Skin of body (tissue), 2 donors: ENCODE measurements around the gene OMA1. TPM values are rescaled to one million over a fixed set of nuclear protein-coding genes. Genes with fewer than 3 reads are reported as not detected.

Source experiments
- DNase-seq: peaks from one replicate; lab custom pipeline; 2025; lab: John Stamatoyannopoulos, UW
- total RNA-seq: library from RNA; depleted of rRNA; stranded (reverse); fragments of >200 nt; gene quantifications from one replicate; pipeline ENCODE4 v1.2.3, GENCODE V29; 2014

OMA1 gene
- total RNA-seq, 1 donor from 2014 or later: 39.4 TPM

DNA sequence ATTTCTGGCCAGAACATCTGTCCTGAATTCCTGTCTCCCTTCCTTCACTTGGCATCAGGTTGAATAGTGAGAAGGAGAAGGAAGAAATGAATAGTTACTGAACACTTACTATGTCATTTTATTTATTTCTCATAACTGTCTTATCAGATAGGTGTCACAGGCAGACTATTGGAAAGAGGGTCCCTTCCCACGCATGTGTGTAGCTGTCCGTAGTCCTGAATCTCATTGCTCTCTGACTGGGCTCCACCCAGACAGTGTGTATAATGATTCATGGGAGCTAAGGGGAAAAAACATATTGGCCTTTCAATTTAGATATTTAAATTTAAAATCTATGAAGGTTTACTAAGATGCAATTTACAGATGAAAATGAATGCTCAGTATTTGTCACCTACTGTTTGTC lies 86.1 kb downstream of the OMA1 start:
- no peak for DNase-seq

DNA sequence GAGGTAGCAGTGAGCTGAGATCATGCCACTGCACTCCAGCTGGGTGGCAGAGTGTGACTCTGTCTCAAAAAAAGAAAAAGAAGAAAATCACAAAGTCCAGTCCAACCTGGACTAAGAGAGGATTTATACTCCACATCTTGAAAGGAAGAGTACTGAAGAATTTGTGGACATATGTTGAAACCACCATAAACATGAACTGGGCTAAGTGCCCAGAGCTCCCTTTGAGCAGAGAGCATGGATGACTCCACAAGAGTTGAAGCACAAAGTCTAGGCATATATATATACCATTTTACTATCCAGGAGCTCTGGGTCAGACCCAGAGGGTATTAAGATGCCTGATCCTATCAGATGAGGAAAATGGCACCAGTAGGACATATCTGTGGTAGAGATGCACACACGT lies 86.6 kb downstream of the OMA1 start:
- no peak for DNase-seq

DNA sequence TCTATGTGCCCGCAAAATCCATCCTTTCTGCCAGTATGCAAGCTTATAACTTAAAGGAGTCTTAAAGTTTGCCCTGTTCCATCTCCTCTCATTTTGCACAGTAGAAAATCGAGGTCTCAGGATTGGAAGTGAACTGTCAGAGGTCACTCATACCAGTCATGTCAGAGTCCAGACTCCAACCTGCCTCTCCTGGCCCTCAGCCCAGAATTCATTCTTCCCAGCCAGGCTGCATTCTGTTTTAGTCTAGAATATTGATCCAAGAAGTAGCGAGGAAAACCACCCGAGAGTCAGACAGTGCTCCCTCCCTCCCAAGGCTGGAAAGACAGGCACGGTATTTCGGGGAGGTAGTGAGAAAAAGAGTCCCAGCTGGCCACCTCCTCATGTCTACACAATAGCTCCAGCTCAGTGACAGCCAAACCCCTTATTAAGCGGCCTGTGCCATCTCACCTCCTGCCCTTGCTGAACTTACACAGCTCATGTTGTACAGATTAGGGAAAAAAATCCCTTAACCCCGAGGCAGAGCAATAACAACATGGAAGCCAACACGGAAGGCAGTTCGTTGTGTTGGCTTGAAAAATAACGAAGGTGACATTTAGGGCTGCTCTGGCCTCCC lies 89.4 kb downstream of the OMA1 start:
- DNase-seq: no peak

DNA sequence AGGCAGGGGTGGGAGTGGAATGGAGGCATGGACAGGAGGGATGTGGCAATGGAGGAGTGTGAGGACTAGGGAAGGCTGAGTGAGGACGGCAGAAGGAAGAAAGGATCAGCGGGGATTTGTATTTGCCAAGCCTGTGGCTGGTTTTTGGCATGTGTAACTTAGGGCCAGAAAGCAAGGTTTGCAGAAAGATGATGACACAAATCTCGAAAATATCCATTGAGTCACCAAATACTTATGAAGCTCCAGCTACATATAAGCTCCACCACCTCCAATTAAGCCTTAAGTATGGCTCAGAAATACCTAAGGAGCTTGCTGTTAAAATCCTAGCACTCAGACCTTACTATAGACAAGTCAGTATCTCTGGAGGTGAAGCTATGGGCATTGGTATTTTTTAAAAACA lies 90.1 kb downstream of the OMA1 start:
- DNase-seq: no peak

DNA sequence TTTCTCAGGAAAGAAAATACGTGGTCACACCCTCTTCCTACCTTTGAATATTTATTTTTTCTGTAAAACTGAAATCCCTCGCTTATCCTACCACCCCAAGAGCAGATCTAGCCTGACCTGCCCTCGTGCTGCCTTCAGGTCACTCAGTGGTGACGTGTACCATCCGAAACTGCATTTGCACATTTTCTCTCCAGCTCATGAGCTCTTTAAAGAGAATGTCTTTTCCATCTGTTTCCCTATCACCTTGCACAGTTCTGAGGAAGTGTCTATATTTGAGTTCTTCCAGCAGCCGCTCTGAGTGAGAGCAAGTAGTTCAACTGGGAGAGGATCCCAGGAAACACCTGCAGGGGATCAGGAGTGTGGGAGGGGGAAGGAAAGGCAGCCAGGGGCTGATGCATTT lies 91.7 kb downstream of the OMA1 start:
- DNase-seq: no peak

DNA sequence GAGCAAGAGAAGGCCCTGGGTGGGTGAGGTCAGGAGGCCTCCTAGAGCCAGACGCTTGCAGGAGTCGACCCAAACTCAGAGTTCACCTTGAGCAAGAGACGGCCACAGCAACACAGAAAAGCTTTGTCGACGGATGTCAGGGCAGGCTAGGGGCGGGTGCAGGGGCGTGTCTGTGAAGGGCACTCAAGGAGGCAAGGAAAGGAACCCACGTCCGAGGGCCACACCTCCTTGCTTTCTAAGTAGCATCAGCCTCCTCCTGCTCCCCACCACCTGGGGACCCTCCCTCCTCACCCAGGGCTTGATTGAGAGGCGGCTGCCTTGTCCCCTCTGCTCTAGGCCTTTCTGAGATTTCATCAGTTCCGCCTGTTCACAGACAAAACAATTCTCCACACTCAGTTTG lies 92.1 kb downstream of the OMA1 start:
- DNase-seq: no peak

DNA sequence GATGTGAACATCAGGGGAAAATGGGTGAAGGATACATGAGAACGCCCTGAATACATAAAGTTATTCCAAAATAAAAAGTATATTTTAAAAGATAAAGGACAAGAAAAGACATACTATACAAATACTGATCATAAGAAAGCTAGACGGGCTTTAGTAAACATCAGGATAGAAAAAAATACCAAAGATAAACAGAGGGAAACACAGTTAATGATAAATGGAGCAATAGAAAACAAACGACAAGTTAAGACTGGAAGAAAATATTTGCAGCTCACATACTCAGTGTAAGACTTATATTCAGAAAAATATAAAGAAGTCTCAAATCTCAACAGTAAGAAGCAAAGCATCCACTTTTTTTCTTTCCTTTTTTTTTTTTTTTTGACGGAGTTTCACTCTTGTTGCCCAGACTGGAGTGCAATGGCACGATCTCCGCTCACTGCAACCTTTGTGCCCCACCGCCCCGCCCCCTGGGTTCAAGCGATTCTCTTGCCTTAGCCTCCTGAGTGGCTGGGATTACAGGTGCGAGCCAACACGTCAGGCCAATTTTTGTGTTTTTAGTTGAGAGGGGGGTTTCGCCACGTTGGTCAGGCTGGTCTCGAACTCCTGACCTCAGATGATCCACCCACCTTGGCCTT lies 94.8 kb downstream of the OMA1 start:
- no peak for DNase-seq

DNA sequence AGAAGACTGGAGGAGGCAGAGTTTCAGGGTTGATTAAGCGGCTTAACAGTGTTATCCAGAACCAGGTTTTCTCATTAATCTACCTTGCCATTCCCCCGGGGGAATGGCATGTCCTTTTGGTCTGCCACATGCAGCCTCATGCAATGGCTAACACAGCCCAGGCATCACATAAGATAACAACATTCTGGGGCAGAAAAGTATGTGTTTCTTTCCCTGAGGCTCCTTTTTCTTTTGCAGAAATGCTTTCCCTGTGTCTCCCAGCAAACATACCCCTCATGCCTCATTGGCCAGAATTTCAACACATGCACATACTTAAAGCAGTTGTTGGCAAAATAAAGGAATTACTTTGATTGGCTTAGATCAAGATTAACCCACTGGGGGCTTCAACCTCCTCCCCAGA lies 98.6 kb downstream of the OMA1 start:
- DNase-seq: no peak

DNA sequence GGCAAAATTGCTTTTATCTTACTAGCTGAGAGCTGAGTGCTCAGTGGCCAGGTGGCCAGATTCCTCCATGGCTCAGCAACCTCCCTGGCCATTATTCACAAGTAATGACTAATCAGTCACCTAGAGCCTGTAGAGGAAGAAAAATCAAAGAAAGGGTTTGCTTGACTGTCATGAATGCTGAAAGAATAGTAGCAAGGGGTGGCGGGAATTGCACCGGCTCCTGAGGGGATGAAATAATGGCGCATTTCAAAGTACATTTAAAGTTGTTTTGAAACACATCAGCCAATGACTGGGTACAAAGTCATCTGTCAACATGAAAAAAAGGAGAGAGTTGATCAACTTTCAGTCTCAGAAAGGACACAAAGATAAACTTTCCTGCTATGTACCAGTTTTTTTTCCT lies 99.5 kb downstream of the OMA1 start:
- DNase-seq: no peak

DNA sequence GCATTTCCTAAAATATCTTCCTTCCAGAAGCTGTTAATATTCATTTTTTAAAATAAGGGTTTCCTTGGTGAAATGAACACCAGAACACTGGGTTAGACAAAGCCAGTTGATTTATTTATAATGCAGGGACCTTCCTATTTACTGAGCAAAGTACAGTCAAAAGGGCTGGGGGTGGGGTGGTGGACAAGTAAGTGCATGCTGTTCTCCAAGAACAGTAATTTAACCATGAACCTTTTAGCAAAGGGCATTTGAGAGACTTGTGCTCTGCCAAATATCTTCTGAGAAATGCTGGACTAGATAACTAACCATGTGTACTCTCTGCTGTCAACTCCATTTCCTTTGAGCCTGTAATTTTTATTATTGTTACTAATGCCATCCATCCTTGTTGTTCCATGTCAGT lies 100.2 kb downstream of the OMA1 start:
- DNase-seq: no peak

DNA sequence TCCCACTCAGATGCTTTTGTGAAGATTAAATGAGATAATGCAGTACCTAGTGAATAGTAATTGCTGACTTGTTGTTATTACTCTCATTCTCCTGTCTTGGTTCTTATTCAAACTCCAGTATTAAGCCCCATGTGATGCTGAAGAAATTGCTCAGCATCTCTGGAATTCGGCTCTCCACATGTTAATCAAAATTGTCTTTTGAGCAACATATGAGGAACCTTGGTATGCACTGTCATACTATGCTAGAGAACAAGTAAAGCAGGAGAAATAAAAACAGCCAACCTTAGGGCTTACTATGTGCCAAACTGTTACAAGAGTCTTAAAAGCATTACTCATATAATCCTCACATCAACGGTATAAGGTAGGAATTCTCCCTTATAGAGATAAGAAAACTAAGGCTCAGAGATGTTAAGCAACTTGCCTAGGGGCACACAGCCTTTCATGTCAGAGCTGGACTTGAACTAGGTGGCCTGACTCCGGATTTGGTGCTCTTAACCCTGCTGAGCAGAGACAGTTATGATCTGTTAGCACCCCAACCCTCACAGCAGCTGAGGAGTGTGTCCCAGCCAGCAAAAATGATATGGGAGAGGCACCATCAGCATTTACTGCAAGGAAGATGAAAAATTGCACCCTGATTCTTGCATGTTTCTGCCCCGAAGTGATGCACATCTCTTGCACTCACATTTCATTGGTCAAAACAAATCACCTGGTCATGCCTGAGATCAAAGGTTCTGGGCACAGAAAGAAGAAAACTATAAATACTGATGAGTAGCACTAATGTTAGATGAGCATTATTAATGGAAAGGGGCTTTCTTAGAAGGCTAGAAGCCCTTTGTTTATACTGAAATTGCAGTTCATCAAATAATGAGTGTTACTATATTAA lies 102.3 kb downstream of the OMA1 start:
- no peak for DNase-seq

DNA sequence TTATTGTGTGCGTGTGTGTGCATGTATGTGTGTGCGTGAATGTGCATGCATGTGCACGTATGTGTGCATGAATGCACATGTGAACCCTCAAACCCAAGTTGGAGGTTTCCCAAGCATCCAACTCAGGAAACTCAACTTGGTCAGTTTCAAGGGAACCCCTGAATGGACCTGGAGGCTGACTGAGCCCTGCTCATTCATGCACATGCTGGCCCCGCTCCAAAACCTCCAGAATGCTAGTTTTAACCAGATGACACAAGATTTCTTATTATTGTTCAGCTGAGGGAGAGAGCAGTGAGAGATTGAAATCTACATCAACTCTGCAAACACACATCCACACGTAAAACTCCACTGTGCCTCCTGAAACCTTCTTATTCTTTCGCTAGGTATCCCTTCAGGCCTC lies 104.4 kb downstream of the OMA1 start:
- peak; percentile 13 for DNase-seq

DNA sequence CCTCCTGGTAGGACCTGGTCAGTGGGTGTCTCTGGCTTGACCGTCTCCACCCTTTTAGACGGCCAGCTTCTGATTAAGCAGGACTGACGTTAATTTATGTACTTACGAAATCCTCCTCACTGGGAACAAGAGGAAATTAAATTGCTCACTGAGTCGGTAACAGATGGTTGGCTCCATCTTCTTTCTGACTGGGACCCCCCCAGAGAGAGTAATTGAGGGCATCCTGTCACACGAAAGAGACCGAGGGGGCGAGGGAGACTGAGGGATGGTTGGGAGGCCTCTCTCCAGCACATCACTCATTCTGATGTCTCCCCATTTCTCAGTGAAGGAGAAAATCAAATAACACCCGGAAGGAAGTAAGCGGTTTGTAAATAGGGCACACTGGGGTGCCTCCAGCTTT lies 104.8 kb downstream of the OMA1 start:
- peak; percentile 26 for DNase-seq

DNA sequence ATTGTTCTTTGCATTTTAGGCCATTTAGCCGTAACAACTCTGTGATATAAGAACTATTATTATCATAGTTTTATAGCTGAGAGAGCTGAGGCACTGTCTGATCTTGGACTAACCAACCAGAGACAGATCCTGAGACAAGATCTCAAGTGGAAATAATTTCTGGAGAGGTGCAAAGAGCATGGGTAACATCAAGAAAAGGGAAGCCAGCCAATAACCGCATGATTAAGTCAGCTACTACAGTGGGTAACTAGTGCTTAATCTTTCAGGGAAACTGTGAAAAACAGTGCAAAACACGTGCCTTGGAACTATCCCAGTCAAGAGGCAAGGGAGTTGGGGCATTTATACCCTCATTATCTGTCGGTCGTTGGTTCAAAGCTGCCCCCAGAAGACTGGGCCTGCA lies 105.8 kb downstream of the OMA1 start:
- DNase-seq: no peak

DNA sequence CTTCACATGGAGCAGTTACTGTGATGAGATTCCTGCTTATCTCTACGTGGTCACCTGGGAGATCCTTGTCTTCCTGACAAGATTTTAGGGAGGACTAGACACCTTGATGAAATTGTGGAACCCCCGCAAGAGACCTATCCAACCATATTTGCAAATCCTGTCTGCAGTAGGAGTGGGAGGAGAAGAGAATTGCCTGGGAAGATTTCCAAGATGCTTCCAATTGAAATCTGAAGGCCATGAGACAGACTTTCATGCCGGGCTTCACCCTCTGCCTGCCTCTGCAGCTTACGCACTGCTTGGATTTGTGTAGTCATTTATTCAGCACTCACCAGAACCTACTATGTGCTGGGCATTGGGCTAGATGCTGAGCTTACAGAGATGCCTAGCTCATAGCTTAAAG lies 106.6 kb downstream of the OMA1 start:
- no peak for DNase-seq

DNA sequence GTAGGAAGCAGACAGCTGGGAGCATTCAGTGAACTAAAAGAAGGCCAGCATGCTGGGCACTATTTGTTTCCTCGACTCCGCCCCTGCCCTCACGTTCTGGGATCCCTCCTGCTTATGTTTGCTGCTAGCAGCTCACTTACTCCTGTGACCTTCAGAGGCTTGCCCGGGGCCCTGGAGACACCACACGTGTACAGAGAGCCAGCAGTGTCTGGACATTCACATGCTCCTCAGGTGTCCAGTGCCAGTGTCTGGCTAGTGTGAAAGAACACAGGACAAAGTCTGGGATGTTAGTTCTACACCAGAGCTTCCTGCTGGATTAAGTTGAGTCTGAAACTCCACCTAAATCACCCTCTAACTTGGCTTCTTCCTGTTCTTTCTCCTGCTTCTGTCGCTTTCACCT lies 108.1 kb downstream of the OMA1 start:
- DNase-seq: no peak

DNA sequence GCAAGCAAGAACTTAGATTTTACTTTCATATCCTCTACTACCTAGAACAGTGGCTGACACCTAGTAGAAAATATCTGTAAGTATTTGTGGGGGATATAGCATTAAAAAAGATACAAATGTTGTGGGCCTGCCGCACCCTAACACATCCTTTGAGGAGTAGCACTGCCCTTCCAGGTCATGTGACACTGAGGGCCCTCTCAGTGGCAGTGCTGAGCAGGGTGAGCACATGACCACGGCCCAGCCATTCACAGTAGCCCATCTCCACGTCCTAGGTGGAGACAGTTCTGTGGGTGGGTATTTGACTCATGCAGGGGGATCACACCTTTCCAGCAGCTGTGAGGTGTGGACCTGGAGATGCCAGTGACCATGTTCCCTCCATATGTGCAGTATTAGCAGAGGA lies 108.9 kb downstream of the OMA1 start:
- DNase-seq: no peak

DNA sequence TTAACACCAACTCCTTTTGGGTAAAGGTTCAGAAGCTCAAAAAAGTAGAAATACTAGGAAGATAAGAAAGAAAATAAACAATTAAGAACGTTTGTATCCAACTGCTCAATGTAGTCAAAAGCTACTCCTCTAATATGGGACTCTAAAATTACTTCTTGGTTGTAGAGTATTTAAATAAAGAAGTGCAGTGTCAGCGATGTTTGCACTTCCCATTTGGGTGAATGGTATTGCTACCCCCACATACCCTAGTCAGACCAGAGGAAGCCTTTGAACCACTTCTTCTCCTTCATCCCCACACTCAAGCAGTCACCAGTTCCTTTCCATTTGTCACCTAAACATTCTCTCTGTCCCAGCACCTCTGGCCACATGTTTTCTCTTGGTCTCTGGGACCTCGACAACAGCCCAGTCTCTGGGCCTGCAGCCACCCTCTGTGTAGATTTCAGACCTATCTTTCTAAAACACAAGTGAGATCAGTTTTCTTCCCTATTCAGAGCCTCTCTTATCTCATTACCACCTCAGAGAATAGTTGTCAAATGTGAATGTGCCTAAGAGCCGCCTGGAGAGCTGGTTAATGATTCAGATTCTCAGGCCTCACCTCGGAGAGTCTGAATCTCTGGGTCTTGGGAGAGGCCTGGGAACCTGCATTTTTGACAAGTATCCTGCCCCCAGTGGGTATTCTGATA lies 109.8 kb downstream of the OMA1 start:
- no peak for DNase-seq

DNA sequence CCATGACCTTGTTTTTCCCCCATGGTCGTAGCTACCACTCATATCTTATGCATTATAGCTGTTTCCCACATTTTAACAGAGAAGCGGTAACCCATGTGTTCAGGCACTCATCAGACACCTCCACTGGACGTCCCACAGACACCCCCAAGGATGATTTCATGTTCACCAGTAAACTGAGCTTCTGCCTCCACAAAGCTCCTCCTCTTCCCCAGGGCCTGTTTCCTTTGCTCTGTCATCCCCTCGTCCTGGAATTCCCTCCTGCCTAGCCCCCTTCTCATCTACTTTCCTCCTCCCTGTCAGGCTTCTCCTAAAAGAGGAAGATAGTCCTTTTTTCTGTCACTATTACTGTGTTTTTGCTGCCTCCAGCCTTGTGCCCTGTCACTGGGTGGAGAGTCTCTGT lies 111.2 kb downstream of the OMA1 start:
- DNase-seq: no peak

DNA sequence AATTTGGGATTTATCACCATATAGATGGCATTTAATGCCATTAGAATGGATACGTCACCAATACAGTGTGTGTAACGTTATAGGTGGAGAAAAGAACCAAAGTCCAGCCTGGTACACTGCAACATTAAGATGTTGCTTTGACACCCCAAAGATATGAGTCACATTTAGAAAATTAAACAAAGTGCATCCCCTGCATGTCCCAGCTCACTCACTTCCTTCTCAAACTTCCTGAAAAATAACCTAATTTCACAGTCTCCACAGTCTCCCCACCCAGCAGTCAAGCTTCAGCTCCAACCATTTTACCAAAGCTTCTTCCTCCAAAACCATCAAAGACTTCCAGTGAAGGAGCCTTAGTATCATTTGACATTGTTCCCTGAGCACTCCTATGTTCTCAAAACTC lies 111.9 kb downstream of the OMA1 start:
- no peak for DNase-seq

DNA sequence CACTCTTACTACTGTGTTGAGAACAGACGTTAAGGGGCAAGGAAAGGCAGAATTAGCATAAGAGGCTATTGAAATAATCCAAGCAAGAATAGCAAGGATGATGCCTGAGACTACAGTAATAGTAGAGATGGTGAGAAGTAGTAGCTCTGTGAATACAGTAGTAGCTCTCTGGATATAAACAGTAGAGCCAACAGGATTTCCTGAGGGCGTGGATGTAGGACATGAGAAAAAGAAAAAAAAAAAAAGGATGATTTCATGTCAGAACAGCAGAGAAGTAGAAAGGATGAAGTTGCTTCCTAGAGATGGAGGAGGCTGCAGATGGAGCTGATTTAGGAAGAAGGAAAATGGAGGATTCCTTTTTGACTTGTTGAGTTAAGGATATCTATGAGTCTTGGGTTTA lies 112.3 kb downstream of the OMA1 start:
- DNase-seq: no peak
